HL-60 (cell line): ENCODE results near the gene NAA25.

Experiments
- GABPA ChIP-seq: IDR thresholded peaks from 2 replicates; pipeline ENCODE4 v1.6.1; 2012; ENCODE audit warnings: low read depth
- POLR2AphosphoS5 ChIP-seq: IDR thresholded peaks from 2 replicates; pipeline ENCODE4 v1.6.1; 2012; ENCODE audit warnings: low read depth
- SPI1 ChIP-seq: IDR thresholded peaks from 2 replicates; pipeline ENCODE4 v1.6.1; 2012; ENCODE audit warnings: low read depth, mild to moderate bottlenecking, borderline replicate concordance
- TF ChIP-seq, protein P1 (sequence below): IDR thresholded peaks from one replicate; pipeline ENCODE4 v1.5.1; 2011; ENCODE audit warnings: low read length, control low read depth, inconsistent platforms; ENCODE audit not compliant: insufficient read depth
- TF ChIP-seq, protein P2 (sequence below): IDR thresholded peaks from 2 replicates; pipeline ENCODE4 v1.6.1; 2012; ENCODE audit warnings: low read depth; ENCODE audit not compliant: insufficient replicate concordance

DNA sequence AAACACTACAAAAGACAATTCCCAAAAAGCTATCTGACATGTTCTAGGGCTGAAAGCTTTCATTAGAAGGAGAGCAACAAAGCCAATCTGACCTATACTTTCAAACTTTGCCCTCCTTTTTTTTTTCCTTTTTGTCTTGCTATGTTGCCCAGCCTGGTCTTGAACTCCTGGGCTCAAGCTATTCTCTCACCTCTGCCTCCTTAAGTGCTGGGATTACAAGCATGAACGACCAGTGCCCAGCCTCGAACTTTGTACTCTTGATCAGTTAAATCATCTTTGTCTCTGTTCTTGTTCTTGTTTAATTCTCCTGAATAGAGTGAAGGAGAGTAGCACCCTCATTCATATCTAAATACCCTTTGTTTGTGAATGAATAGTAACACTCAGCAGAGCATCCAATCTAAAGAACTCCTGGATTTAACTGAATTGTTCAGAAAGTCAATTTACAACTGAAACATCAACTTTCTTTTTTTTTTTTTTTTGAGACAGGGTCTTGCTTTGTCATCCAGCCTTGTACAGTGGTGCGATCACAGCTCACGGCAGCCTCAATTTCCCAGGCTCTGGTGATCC, 73.3 kb downstream of the NAA25 start:
- TF ChIP-seq, protein P1, sequence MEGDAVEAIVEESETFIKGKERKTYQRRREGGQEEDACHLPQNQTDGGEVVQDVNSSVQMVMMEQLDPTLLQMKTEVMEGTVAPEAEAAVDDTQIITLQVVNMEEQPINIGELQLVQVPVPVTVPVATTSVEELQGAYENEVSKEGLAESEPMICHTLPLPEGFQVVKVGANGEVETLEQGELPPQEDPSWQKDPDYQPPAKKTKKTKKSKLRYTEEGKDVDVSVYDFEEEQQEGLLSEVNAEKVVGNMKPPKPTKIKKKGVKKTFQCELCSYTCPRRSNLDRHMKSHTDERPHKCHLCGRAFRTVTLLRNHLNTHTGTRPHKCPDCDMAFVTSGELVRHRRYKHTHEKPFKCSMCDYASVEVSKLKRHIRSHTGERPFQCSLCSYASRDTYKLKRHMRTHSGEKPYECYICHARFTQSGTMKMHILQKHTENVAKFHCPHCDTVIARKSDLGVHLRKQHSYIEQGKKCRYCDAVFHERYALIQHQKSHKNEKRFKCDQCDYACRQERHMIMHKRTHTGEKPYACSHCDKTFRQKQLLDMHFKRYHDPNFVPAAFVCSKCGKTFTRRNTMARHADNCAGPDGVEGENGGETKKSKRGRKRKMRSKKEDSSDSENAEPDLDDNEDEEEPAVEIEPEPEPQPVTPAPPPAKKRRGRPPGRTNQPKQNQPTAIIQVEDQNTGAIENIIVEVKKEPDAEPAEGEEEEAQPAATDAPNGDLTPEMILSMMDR, result no peak
- TF ChIP-seq, protein P2, sequence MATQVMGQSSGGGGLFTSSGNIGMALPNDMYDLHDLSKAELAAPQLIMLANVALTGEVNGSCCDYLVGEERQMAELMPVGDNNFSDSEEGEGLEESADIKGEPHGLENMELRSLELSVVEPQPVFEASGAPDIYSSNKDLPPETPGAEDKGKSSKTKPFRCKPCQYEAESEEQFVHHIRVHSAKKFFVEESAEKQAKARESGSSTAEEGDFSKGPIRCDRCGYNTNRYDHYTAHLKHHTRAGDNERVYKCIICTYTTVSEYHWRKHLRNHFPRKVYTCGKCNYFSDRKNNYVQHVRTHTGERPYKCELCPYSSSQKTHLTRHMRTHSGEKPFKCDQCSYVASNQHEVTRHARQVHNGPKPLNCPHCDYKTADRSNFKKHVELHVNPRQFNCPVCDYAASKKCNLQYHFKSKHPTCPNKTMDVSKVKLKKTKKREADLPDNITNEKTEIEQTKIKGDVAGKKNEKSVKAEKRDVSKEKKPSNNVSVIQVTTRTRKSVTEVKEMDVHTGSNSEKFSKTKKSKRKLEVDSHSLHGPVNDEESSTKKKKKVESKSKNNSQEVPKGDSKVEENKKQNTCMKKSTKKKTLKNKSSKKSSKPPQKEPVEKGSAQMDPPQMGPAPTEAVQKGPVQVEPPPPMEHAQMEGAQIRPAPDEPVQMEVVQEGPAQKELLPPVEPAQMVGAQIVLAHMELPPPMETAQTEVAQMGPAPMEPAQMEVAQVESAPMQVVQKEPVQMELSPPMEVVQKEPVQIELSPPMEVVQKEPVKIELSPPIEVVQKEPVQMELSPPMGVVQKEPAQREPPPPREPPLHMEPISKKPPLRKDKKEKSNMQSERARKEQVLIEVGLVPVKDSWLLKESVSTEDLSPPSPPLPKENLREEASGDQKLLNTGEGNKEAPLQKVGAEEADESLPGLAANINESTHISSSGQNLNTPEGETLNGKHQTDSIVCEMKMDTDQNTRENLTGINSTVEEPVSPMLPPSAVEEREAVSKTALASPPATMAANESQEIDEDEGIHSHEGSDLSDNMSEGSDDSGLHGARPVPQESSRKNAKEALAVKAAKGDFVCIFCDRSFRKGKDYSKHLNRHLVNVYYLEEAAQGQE, result no peak
- TF ChIP-seq GABPA (no peak), SPI1 (no peak), POLR2AphosphoS5 (no peak)
